Activated CD4-positive, alpha-beta T cell treated with anti-CD3 and anti-CD28 coated beads, Interleukin-2, amount 10 ng/mL, durations not matched to agents 7 days and 5 days (primary cell): ENCODE data around the gene ABHD4. TPM values are rescaled to one million over a fixed set of nuclear protein-coding genes. Genes with fewer than 3 reads are reported as not detected.
"Not testable (repeated sequence)": the region's sequence is repeated elsewhere in the genome, so short reads cannot be mapped to it uniquely, and the experiment has no call there.

Experiments
- CTCF ChIA-PET: fragments of 350-600 bp; sonication (Branson Sonifier 250); formaldehyde crosslinking; loops from one replicate; lab custom pipeline; 2021; ENCODE audit warnings: antibody characterized with exemption; lab: Charles Lee
- POLR2A ChIA-PET: fragments of 350-600 bp; sonication (Branson Sonifier 250); formaldehyde crosslinking; loops from one replicate; lab custom pipeline; 2021; ENCODE audit warnings: antibody characterized with exemption; lab: Charles Lee
- DNase-seq: peaks from one replicate; pipeline ENCODE4 v3.0.0-alpha.2; 2020
- H3K27ac Mint-ChIP-seq: one replicate; pipeline ENCODE4 v1.8.0; 2021; ENCODE audit warnings: mild to moderate bottlenecking, moderate library complexity, mixed read lengths
- H3K27me3 Mint-ChIP-seq: one replicate; pipeline ENCODE4 v1.8.0; 2021; ENCODE audit warnings: mixed read lengths
- H3K36me3 Mint-ChIP-seq: one replicate; pipeline ENCODE4 v1.8.0; 2021; ENCODE audit warnings: low read depth, mixed read lengths
- H3K4me1 Mint-ChIP-seq: one replicate; pipeline ENCODE4 v1.8.0; 2021; ENCODE audit warnings: mixed read lengths
- H3K4me3 Mint-ChIP-seq: one replicate; pipeline ENCODE4 v1.8.0; 2021; ENCODE audit warnings: mild to moderate bottlenecking, moderate library complexity, mixed read lengths
- H3K9me3 Mint-ChIP-seq: one replicate; pipeline ENCODE4 v1.8.0; 2021; ENCODE audit warnings: mixed read lengths
- total RNA-seq, 2 experiments: library from RNA; stranded (reverse); gene quantifications; one replicate each; pipeline ENCODE4 v1.2.3, GENCODE V29; 2021

ABHD4 gene
- total RNA-seq, 2 experiments from 2014 or later: 8.3 to 10.4 TPM

- ChIA-PET CTCF (interaction anchor here (1.4 to 1.5 kb wide), 2 partner anchors 9 to 10 kb away, joined by 5 to 8 read pairs; partner anchors contain the start of gene DAD1), POLR2A (interaction anchor here (1.0 to 1.1 kb wide), 2 partner anchors 9 to 23 kb away, joined by 3 to 4 read pairs; no protein-coding TSS in a partner anchor)
- peak overlapping the region; percentile 41 for H3K4me3 Mint-ChIP-seq
- peaks cover 60% of the 10 kb centered on the region for H3K36me3 Mint-ChIP-seq
- H3K27me3 Mint-ChIP-seq: no peaks in the 10 kb centered on the region
- DNase-seq: no peak
- no peaks in the 10 kb centered on the region for H3K9me3 Mint-ChIP-seq
- H3K4me1 Mint-ChIP-seq: peaks cover 69% of the 10 kb centered on the region
- H3K27ac Mint-ChIP-seq: peak overlapping the region; percentile 80
Observed at GRCh38 chr14:22579236-22579635, 18.9 kb upstream of the ABHD4 start.

- no peak overlapping the region for H3K4me3 Mint-ChIP-seq
- H3K27me3 Mint-ChIP-seq: no peaks in the 10 kb centered on the region
- ChIA-PET CTCF (interaction anchor here (1.5 kb wide), 1 partner anchor 10 kb away, joined by 5 read pairs; the partner anchor contains the start of gene DAD1), POLR2A (no interaction called here)
- peaks cover 59% of the 10 kb centered on the region for H3K36me3 Mint-ChIP-seq
- H3K9me3 Mint-ChIP-seq: no peaks in the 10 kb centered on the region
- DNase-seq: no peak
- no peak overlapping the region for H3K27ac Mint-ChIP-seq
- H3K4me1 Mint-ChIP-seq: peaks cover 69% of the 10 kb centered on the region
Observed at GRCh38 chr14:22579881-22580280, 18.2 kb upstream of the ABHD4 start.

GRCh38 chr14:22580625-22581024 lies 17.5 kb upstream of the ABHD4 start:
- DNase-seq: no peak
- Mint-ChIP-seq H3K4me1 (peaks cover 76% of the 10 kb centered on the region), H3K4me3 (no peak overlapping the region), H3K27ac (no peak overlapping the region), H3K36me3 (peaks cover 59% of the 10 kb centered on the region), H3K27me3 (no peaks in the 10 kb centered on the region), H3K9me3 (no peaks in the 10 kb centered on the region)
- ChIA-PET CTCF (interaction anchor here (1.0 to 11.7 kb wide), 3 partner anchors 9 to 17 kb away, joined by 3 to 124 read pairs (median 5); partner anchors contain the start of genes ABHD4 and DAD1), POLR2A (no interaction called here)

DNA sequence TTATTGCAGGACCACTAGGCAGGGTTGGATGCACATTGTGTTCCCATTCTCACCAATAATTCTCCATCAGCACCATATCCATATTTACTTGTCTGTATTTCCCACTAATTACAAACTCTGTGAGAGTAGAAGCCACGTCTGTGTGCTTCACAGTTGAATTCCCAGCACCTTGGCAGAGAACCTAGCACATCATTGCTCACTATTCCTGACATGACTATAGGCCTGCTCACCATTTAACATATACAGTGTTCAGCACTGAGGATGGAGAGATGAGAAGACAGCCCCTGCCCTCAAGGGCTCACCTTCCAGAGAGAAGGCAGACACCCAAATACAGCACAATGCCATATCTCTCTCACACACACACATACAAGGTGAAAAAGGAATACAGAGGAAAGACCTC lies 14.1 kb upstream of the ABHD4 start:
- Mint-ChIP-seq H3K4me1 (peaks cover 73% of the 10 kb centered on the region), H3K36me3 (peaks cover 58% of the 10 kb centered on the region), H3K9me3 (no peaks in the 10 kb centered on the region), H3K4me3 (peak overlapping the region; percentile 22), H3K27ac (peak overlapping the region; percentile 80), H3K27me3 (no peaks in the 10 kb centered on the region)
- DNase-seq: no peak
- CTCF ChIA-PET: interaction anchor here (0.9 to 11.7 kb wide), 6 partner anchors 12 to 316 kb away, joined by 3 to 124 read pairs (median 4); no protein-coding TSS in a partner anchor
- POLR2A ChIA-PET: no interaction called here

- Mint-ChIP-seq H3K27ac (peak overlapping the region; percentile 98), H3K4me3 (peak overlapping the region; percentile 95), H3K4me1 (peaks cover 76% of the 10 kb centered on the region), H3K9me3 (no peaks in the 10 kb centered on the region), H3K36me3 (peaks cover 43% of the 10 kb centered on the region), H3K27me3 (no peaks in the 10 kb centered on the region)
- DNase-seq: no peak
- CTCF ChIA-PET: interaction anchor here (6.9 to 11.7 kb wide), 2 partner anchors 15 to 31 kb away, joined by 32 to 124 read pairs; no protein-coding TSS in a partner anchor
- POLR2A ChIA-PET: interaction anchor here (0.7 kb wide), 1 partner anchor 267 kb away, joined by 3 read pairs; no protein-coding TSS in a partner anchor
Observed at GRCh38 chr14:22587247-22587646, 10.9 kb upstream of the ABHD4 start.

DNA sequence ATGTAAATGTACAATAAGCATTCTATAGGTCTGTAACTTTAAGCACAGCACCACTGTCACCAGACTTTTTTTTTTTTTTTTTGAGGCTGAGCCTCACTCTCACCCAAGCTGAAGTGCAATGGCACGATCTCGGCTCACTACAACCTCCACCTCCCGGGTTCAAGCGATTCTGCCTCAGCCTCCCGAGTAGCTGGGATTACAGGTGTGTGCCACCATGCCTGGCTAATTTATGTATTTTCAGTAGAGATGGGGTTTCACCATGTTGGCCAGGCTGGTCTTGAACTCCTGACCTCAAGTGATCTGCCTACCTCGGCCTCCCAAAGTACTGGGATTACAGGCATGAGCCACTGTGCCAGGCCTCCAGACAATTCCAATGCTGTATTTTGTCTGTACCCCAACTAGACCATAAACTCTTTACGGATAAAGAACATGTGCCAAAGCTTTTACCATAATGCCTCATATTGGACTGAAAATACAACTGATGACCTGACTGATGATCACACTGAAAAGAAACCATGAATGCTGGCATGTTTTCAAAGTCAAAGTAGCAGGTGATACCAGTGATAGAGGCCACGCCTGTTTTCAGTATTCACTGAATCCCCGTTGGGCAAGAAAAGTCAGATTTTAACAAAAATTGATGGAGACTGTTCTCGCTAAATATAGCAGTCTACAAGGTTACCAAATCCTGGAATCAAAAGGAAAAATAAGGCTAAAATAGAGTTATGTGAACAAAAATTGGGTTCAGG lies 10.2 kb upstream of the ABHD4 start:
- POLR2A ChIA-PET: interaction anchor here (0.5 to 0.7 kb wide), 2 partner anchors 30 to 465 kb away, joined by 3 to 4 read pairs; no protein-coding TSS in a partner anchor
- H3K36me3 Mint-ChIP-seq: peaks cover 43% of the 10 kb centered on the region

DNA sequence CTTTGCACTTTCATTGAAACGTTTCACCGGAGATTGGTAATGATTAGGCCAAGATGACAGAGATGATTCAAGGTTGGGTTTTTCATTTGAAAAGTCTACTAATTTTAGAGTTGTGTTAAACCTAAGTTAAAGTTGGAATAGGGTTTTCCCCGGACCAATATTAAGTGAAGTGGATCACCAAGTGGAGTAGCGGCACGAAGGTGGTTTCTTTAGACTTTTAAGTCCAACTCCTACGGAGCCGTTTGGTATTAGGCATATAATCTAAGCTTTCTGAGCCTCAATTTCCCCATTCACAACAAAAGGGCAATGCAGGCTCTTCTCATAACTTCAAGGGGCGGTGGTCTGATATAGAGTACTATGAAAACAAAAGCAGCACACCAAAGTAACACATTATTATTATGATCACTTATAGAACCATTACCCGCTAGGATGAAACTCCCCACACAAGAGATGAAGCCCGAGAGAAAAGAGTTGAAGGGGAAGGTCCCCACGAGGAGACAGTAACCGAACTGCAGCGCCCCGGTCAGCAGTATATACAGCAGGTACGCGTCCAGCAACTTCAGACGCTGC lies 9.5 kb upstream of the ABHD4 start:
- H3K36me3 Mint-ChIP-seq: peaks cover 36% of the 10 kb centered on the region
- H3K4me1 Mint-ChIP-seq: peaks cover 63% of the 10 kb centered on the region
- ChIA-PET CTCF (interaction anchor here (0.6 to 11.7 kb wide), 18 partner anchors 9 to 426 kb away, joined by 3 to 124 read pairs (median 4); partner anchors contain the start of genes ABHD4, OXA1L and REM2), POLR2A (interaction anchor here (0.5 to 1.3 kb wide), 5 partner anchors 19 to 466 kb away, joined by 3 to 4 read pairs (median 3); no protein-coding TSS in a partner anchor)
- no peaks in the 10 kb centered on the region for H3K9me3 Mint-ChIP-seq
- H3K4me3 Mint-ChIP-seq: peak overlapping the region; percentile 95
- DNase-seq: no peak
- peak overlapping the region; percentile 98 for H3K27ac Mint-ChIP-seq
- H3K27me3 Mint-ChIP-seq: no peaks in the 10 kb centered on the region

More for the DNA sequence above, 10.2 kb upstream of the ABHD4 start:
- peak; percentile 44 for DNase-seq
- Mint-ChIP-seq H3K4me3 (peak overlapping the region; percentile 95), H3K4me1 (peaks cover 71% of the 10 kb centered on the region), H3K27ac (peak overlapping the region; percentile 98)
- CTCF ChIA-PET: interaction anchor here (1.0 to 11.7 kb wide), 8 partner anchors 11 to 260 kb away, joined by 3 to 124 read pairs (median 4); partner anchors contain the start of genes ABHD4 and OXA1L
- H3K27me3 Mint-ChIP-seq, H3K9me3 Mint-ChIP-seq: not testable (repeated sequence)

DNA sequence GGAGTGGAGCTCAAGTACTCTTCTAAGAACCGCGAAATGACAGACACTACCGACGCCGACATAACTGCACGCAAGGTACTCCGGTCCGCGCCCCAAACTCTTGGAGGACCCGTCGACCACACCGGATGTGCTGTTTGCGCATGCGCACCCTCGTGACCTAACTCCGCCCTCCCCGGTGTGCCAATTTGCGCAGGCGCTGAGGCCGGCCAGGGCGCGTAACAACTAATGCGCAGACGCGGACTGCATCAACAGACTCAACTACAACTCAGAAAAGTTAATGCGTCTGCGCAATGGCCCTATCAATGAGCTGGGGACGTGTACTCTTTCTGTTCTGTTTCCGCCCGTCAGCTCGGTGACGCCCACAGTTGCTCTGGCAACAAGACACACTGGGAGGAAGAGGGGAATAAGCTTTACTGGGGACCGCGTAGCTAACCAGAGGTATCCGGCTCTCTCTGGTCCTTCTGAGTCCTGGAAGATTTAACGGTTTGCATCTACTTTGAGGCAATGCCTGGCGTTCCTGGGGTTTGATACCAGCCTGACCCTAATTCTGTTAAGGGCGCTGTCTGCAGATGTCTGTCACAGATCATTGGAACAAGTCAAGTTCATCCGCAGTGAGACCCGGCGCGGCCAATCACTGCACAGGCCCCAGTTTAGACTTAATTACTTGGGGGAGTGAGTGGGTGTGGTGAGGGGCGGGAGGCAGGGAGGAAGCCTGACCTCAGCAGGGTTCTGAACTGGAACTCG lies 8.8 kb upstream of the ABHD4 start, which contains the start of gene DAD1:
Gene DAD1, minus strand, starts transcription at position 129 of the 744 bp plus-strand sequence. Its CDS starts 67 bp downstream, at position 62.
- CTCF ChIA-PET: interaction anchor here (0.6 to 11.7 kb wide), 21 partner anchors 9 to 674 kb away, joined by 3 to 124 read pairs (median 4); partner anchors contain the start of genes ABHD4, OXA1L and REM2
- peak within 1 kb of the TSS; percentile 95 for H3K4me3 Mint-ChIP-seq
- POLR2A ChIA-PET: interaction anchor here (0.5 to 1.3 kb wide), 6 partner anchors 19 to 507 kb away, joined by 3 to 4 read pairs (median 3); no protein-coding TSS in a partner anchor
- H3K4me1 Mint-ChIP-seq: peaks cover 59% of the 10 kb centered on the region
- H3K36me3 Mint-ChIP-seq: peaks cover 31% of the 10 kb centered on the region
- H3K27ac Mint-ChIP-seq: peak within 1 kb of the TSS; percentile 98
- peak; percentile 100 for DNase-seq
- H3K9me3 Mint-ChIP-seq: no peaks in the 10 kb centered on the region
- H3K27me3 Mint-ChIP-seq: peaks cover 1% of the 10 kb centered on the region

- H3K4me1 Mint-ChIP-seq: peaks cover 31% of the 10 kb centered on the region
- H3K27me3 Mint-ChIP-seq: peaks cover 4% of the 10 kb centered on the region
- CTCF ChIA-PET: interaction anchor here (0.8 to 2.6 kb wide), 5 partner anchors 13 to 337 kb away, joined by 3 to 14 read pairs (median 5); no protein-coding TSS in a partner anchor
- H3K36me3 Mint-ChIP-seq: peaks cover 3% of the 10 kb centered on the region
- no peak for DNase-seq
- POLR2A ChIA-PET: interaction anchor here (0.6 kb wide), 1 partner anchor 501 kb away, joined by 3 read pairs; no protein-coding TSS in a partner anchor
- no peaks in the 10 kb centered on the region for H3K9me3 Mint-ChIP-seq
- no peak overlapping the region for H3K27ac Mint-ChIP-seq
- no peak overlapping the region for H3K4me3 Mint-ChIP-seq
Observed at GRCh38 chr14:22593189-22593588, 4.9 kb upstream of the ABHD4 start.

DNA sequence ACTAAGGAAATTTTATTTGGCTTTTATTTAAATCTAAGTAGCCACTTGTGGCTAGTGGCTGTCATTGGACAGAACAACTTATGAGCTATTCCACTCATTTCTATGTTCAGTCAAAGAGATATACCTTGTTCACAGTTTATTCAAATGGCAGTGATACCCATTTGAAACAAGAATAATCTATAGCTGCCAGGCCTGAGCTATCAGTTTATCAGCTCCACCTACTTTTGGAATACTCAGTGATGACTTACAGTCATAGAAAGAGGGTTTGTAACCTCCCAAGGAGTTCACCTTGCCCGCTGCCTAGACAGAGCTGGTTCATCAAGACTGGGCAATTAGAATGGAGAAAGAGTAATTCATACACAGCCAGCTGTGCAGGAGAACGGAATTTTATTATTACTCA lies 4.5 kb upstream of the ABHD4 start:
- POLR2A ChIA-PET: no interaction called here
- H3K36me3 Mint-ChIP-seq: no peaks in the 10 kb centered on the region

GRCh38 chr14:22594156-22594716 lies 3.9 kb upstream of the ABHD4 start:
- Mint-ChIP-seq H3K4me1 (peaks cover 40% of the 10 kb centered on the region), H3K27ac (no peak overlapping the region), H3K27me3 (peaks cover 4% of the 10 kb centered on the region), H3K36me3 (no peaks in the 10 kb centered on the region), H3K9me3 (no peaks in the 10 kb centered on the region), H3K4me3 (no peak overlapping the region)
- CTCF ChIA-PET: interaction anchor here (0.5 to 2.6 kb wide), 9 partner anchors 10 to 342 kb away, joined by 3 to 14 read pairs (median 5); no protein-coding TSS in a partner anchor
- no peak for DNase-seq
- POLR2A ChIA-PET: no interaction called here

More for the DNA sequence above, 4.5 kb upstream of the ABHD4 start:
- Mint-ChIP-seq H3K27ac (no peak overlapping the region), H3K9me3 (no peaks in the 10 kb centered on the region), H3K27me3 (peaks cover 4% of the 10 kb centered on the region), H3K4me1 (peaks cover 34% of the 10 kb centered on the region), H3K4me3 (no peak overlapping the region)
- CTCF ChIA-PET: interaction anchor here (0.8 to 2.6 kb wide), 5 partner anchors 12 to 337 kb away, joined by 3 to 14 read pairs (median 5); no protein-coding TSS in a partner anchor
- no peak for DNase-seq
